PC-3 (cell line): ENCODE results near the gene COL13A1.

ENCODE experiments used
- EZH2 ChIP-seq: fragments of 300-600 bp; sonication (generic); IDR thresholded peaks from one replicate; pipeline ENCODE4 v1.6.1; 2017; ENCODE audit warnings: antibody characterized with exemption, mild to moderate bottlenecking, low read length; ENCODE audit not compliant: unreplicated experiment
- EZH2phosphoT487 ChIP-seq: fragments of 300-600 bp; sonication (generic); IDR thresholded peaks from 2 replicates; pipeline ENCODE4 v1.6.1; 2018; ENCODE audit warnings: mild to moderate bottlenecking, antibody characterized with exemption, low read length, borderline replicate concordance
- TF ChIP-seq, protein P1 (sequence below): fragments of 300-600 bp; sonication (generic); conservative IDR thresholded peaks from 2 replicates; pipeline ENCODE4 v1.5.1; 2017; ENCODE audit warnings: antibody characterized with exemption, low read depth, mild to moderate bottlenecking, low read length

DNA sequence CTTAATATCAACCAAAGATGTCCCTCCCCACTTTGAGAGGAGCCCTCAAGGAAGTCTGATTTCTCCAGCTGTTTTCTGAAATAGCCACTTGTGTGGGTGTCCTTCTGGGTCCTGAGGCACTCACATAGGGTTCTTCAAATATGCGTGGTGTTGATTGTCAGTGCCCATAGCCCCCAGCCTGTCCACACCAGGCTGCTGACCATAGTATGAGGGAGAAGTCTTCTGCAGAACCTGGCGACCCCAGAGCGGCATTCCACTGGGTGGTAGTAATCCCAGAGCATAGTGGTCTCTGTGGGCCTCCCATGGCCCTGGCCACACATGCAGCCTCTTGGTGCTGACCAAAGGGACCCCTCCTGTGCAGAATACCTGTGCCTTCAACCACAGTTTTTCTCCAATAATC, 168.3 kb downstream of the COL13A1 start:
- TF ChIP-seq EZH2 = no peak
- TF ChIP-seq, protein P1, sequence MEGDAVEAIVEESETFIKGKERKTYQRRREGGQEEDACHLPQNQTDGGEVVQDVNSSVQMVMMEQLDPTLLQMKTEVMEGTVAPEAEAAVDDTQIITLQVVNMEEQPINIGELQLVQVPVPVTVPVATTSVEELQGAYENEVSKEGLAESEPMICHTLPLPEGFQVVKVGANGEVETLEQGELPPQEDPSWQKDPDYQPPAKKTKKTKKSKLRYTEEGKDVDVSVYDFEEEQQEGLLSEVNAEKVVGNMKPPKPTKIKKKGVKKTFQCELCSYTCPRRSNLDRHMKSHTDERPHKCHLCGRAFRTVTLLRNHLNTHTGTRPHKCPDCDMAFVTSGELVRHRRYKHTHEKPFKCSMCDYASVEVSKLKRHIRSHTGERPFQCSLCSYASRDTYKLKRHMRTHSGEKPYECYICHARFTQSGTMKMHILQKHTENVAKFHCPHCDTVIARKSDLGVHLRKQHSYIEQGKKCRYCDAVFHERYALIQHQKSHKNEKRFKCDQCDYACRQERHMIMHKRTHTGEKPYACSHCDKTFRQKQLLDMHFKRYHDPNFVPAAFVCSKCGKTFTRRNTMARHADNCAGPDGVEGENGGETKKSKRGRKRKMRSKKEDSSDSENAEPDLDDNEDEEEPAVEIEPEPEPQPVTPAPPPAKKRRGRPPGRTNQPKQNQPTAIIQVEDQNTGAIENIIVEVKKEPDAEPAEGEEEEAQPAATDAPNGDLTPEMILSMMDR = no peak
- TF ChIP-seq EZH2phosphoT487 = no peak
